LNCAP (cell line): ENCODE data around the gene RYR1.

Experiments used
- CTCF ChIP-seq: fragments of 450-650 bp; IDR thresholded peaks from 2 replicates; pipeline ENCODE4 v1.5.1; 2017; ENCODE audit warnings: mild to moderate bottlenecking

RYR1 gene

GRCh38 chr19:38624822-38625221 is 191.3 kb downstream of the RYR1 start:
- no peak for TF ChIP-seq CTCF

- no peak for TF ChIP-seq CTCF
Observed at GRCh38 chr19:38626401-38626800, 192.9 kb downstream of the RYR1 start.

- no peak for TF ChIP-seq CTCF
Observed at GRCh38 chr19:38629568-38629967, 196.1 kb downstream of the RYR1 start.

- TF ChIP-seq CTCF: no peak
Observed at GRCh38 chr19:38632476-38633213, 199.2 kb downstream of the RYR1 start.

- TF ChIP-seq CTCF: peak; percentile 97
Observed at GRCh38 chr19:38634757-38635482, 201.4 kb downstream of the RYR1 start.

GRCh38 chr19:38635483-38636399 is 202.2 kb downstream of the RYR1 start:
- no peak for TF ChIP-seq CTCF
